Lower lobe of right lung (tissue), 2 donors: ENCODE results near the gene EXOC4. TPM values are rescaled to one million over a fixed set of nuclear protein-coding genes. Genes with fewer than 3 reads are reported as not detected.

Experiments used
- ATAC-seq, 2 donors: fragments of 200-7000 bp; cut with Tn5 transposase; one replicate each; pipeline ENCODE4 v1.9.1; 2020 to 2022; ENCODE audit warnings: mild to moderate bottlenecking in 2 of 2, moderate library complexity in 2 of 2
- DNase-seq: peaks from one replicate; pipeline ENCODE4 v3.0.0-alpha.2; 2020
- H3K27ac ChIP-seq: fragments of 200-600 bp; one replicate; pipeline ENCODE4 v1.8.0; 2022
- H3K27me3 ChIP-seq: fragments of 200-600 bp; one replicate; pipeline ENCODE4 v1.8.0; 2022; ENCODE audit warnings: low read depth
- H3K36me3 ChIP-seq: fragments of 200-600 bp; one replicate; pipeline ENCODE4 v1.8.0; 2022; ENCODE audit warnings: mild to moderate bottlenecking
- H3K4me1 ChIP-seq: fragments of 200-600 bp; one replicate; pipeline ENCODE4 v1.8.0; 2022
- H3K4me3 ChIP-seq: fragments of 200-600 bp; one replicate; pipeline ENCODE4 v1.8.0; 2022; ENCODE audit warnings: mild to moderate bottlenecking
- H3K9me3 ChIP-seq: fragments of 200-600 bp; one replicate; pipeline ENCODE4 v1.8.0; 2022
- CTCF ChIP-seq: fragments of 200-600 bp; IDR thresholded peaks from one replicate; pipeline ENCODE4 v1.8.0; 2022; ENCODE audit warnings: antibody characterized with exemption, mild to moderate bottlenecking
- intact Hi-C: fragments of 100-400 bp; cut with DNase I; formaldehyde crosslinking; loops from one replicate; pipeline ENCODE4 v1.11.0; 2022
- total RNA-seq: library from RNA; stranded (reverse); fragmentation: NEBNext Ultra II Directional; extraction: Animal tissue kit (Norgen Biotek cat#: 25700); gene quantifications from one replicate; pipeline ENCODE4 v1.2.1, GENCODE V29; 2021
- donor health status: DM: no; HTN: yes; CAD: no; lungs with severe emphysema.

Gene EXOC4
- total RNA-seq, 1 donor from 2014 or later = 80.2 TPM

- peaks cover 11% of the 10 kb centered on the region for H3K36me3 ChIP-seq
- no peak for ATAC-seq
- H3K27ac ChIP-seq = no peak overlapping the region
- no peaks in the 10 kb centered on the region for H3K27me3 ChIP-seq
- intact Hi-C loops = no loop called here
- TF ChIP-seq CTCF = no peak
- no peaks in the 10 kb centered on the region for H3K9me3 ChIP-seq
- DNase-seq = no peak
- no peaks in the 10 kb centered on the region for H3K4me1 ChIP-seq
- no peak overlapping the region for H3K4me3 ChIP-seq
These were observed 808.0 kb downstream of the EXOC4 start for GRCh38 chr7:134060874-134061273.

GRCh38 chr7:134062460-134062859 is 809.6 kb downstream of the EXOC4 start:
- no peak overlapping the region for H3K27ac ChIP-seq
- ATAC-seq (no peak), DNase-seq (no peak)
- TF ChIP-seq CTCF = no peak
- intact Hi-C loops = no loop called here
- no peaks in the 10 kb centered on the region for H3K4me1 ChIP-seq
- no peak overlapping the region for H3K4me3 ChIP-seq
- H3K27me3 ChIP-seq = no peaks in the 10 kb centered on the region
- H3K36me3 ChIP-seq = peaks cover 14% of the 10 kb centered on the region
- no peaks in the 10 kb centered on the region for H3K9me3 ChIP-seq

GRCh38 chr7:134065415-134065814 is 812.5 kb downstream of the EXOC4 start:
- H3K4me1 ChIP-seq = no peaks in the 10 kb centered on the region
- H3K27ac ChIP-seq = no peak overlapping the region
- H3K4me3 ChIP-seq = no peak overlapping the region
- no peaks in the 10 kb centered on the region for H3K9me3 ChIP-seq
- TF ChIP-seq CTCF = no peak
- intact Hi-C loops = no loop called here
- DNase-seq = no peak
- no peaks in the 10 kb centered on the region for H3K27me3 ChIP-seq
- ATAC-seq = no peak
- peaks cover 14% of the 10 kb centered on the region for H3K36me3 ChIP-seq

- Histone ChIP-seq H3K4me3 (no peak overlapping the region), H3K4me1 (no peaks in the 10 kb centered on the region), H3K9me3 (no peaks in the 10 kb centered on the region), H3K27me3 (no peaks in the 10 kb centered on the region), H3K27ac (no peak overlapping the region), H3K36me3 (peaks cover 13% of the 10 kb centered on the region)
- TF ChIP-seq CTCF = no peak
- no peak for DNase-seq
- ATAC-seq = no peak
- intact Hi-C loops = no loop called here
These were observed 814.3 kb downstream of the EXOC4 start for GRCh38 chr7:134067164-134067563.

GRCh38 chr7:134068670-134069069 is 815.8 kb downstream of the EXOC4 start:
- Histone ChIP-seq H3K4me1 (no peaks in the 10 kb centered on the region), H3K27me3 (no peaks in the 10 kb centered on the region), H3K9me3 (no peaks in the 10 kb centered on the region), H3K36me3 (peaks cover 3% of the 10 kb centered on the region), H3K4me3 (no peak overlapping the region), H3K27ac (no peak overlapping the region)
- DNase-seq (no peak), ATAC-seq (no peak)
- TF ChIP-seq CTCF = no peak
- intact Hi-C loops = no loop called here

GRCh38 chr7:134069187-134069586 is 816.3 kb downstream of the EXOC4 start:
- Histone ChIP-seq H3K4me3 (no peak overlapping the region), H3K4me1 (no peaks in the 10 kb centered on the region), H3K36me3 (peaks cover 3% of the 10 kb centered on the region), H3K27me3 (no peaks in the 10 kb centered on the region), H3K27ac (no peak overlapping the region), H3K9me3 (no peaks in the 10 kb centered on the region)
- no peak for ATAC-seq
- DNase-seq = no peak
- intact Hi-C loops = no loop called here
- no peak for TF ChIP-seq CTCF
